GM12891 (cell line): Measurements from ENCODE around the gene SPDYA.

ENCODE experiments used
- POLR2A ChIP-seq: IDR thresholded peaks from 2 replicates; pipeline ENCODE4 v1.6.1; 2011; ENCODE audit warnings: low read depth, low read length, control low read depth
- POLR2AphosphoS5 ChIP-seq: IDR thresholded peaks from 2 replicates; pipeline ENCODE4 v1.6.1; 2011; ENCODE audit warnings: low read depth, low read length, control low read depth
- SPI1 ChIP-seq: IDR thresholded peaks from 2 replicates; pipeline ENCODE4 v1.6.1; 2011; ENCODE audit warnings: low read depth, low read length, control low read depth
- TAF1 ChIP-seq: IDR thresholded peaks from 2 replicates; pipeline ENCODE4 v1.6.1; 2011; ENCODE audit warnings: low read depth, low read length, control low read depth

- no peak for TF ChIP-seq POLR2A
- no peak for TF ChIP-seq POLR2AphosphoS5
- TF ChIP-seq SPI1 = no peak
- TF ChIP-seq TAF1 = no peak
Observed at GRCh38 chr2:28767337-28767736, 43.3 kb upstream of the SPDYA start.
